T-cell (primary cell): ENCODE measurements around the gene TELO2. TPM values are rescaled to one million over a fixed set of nuclear protein-coding genes. Genes with fewer than 3 reads are reported as not detected.
"Not testable (repeated sequence)": the region's sequence is repeated elsewhere in the genome, so short reads cannot be mapped to it uniquely, and the experiment has no call there.

ENCODE experiments used
- ATAC-seq, 4 experiments: fragments of 200-7000 bp in 3 of 4; fragments of 150-1000 bp in 1 of 4; cut with Tn5 transposase; replicated peaks in 1 of 4; 1 replicate in 3 of 4; 2 replicates in 1 of 4; pipeline ENCODE4 v1.10.0; 2021; ENCODE audit warnings: moderate library complexity in 3 of 4, mild to moderate bottlenecking in 2 of 4, moderate number of reproducible peaks in 1 of 4
- CTCF ChIA-PET, 2 donors: fragments of 300-600 bp; sonication (Branson Sonifier 250); formaldehyde crosslinking; loops; one replicate each; lab custom pipeline; 2022; ENCODE audit warnings: antibody characterized with exemption in 2 of 2; lab: Charles Lee
- POLR2A ChIA-PET, 2 donors: fragments of 300-600 bp; sonication (Branson Sonifier 250); formaldehyde crosslinking; loops; one replicate each; lab custom pipeline; 2022; ENCODE audit warnings: antibody characterized with exemption in 2 of 2; lab: Charles Lee
- DNase-seq, 35 experiments: peaks; one replicate each; pipeline versions ENCODE4 v3.0.0 to v3.0.0-alpha.2; 2013 to 2023
- H3K27ac ChIP-seq: one replicate; pipeline ENCODE4 v1.5.1; 2013; ENCODE audit warnings: low read length
- H3K27me3 ChIP-seq, 2 experiments: replicated peaks in 1 of 2; 1 replicate in 1 of 2; 2 replicates in 1 of 2; pipeline versions ENCODE4 v1.6.1 to v1.7.0; 2013; ENCODE audit warnings: low read length in 1 of 2, mixed read lengths in 1 of 2; ENCODE audit not compliant: control insufficient read depth in 2 of 2, insufficient read depth in 2 of 2; ENCODE audit errors: extremely low read depth in 1 of 2
- H3K36me3 ChIP-seq, 2 donors: 1 replicate in 1 of 2; 2 replicates in 1 of 2; pipeline versions ENCODE4 v1.6.1 to v1.7.0; 2013; ENCODE audit warnings: low read length in 1 of 2; ENCODE audit not compliant: control insufficient read depth in 2 of 2, insufficient read depth in 1 of 2; ENCODE audit errors: extremely low read depth in 1 of 2
- H3K4me1 ChIP-seq, 2 experiments: 1 replicate in 1 of 2; 2 replicates in 1 of 2; pipeline versions ENCODE4 v1.6.1 to v1.7.0; 2013; ENCODE audit warnings: low read length in 2 of 2, mixed read lengths in 1 of 2; ENCODE audit not compliant: insufficient read depth in 2 of 2, control insufficient read depth in 1 of 2; ENCODE audit errors: extremely low read depth in 1 of 2
- H3K4me3 ChIP-seq, 2 donors: 1 replicate in 1 of 2; 2 replicates in 1 of 2; pipeline versions ENCODE4 v1.5.1 to v1.7.0; 2013; ENCODE audit warnings: mild to moderate bottlenecking in 2 of 2, low read length in 1 of 2, moderate library complexity in 1 of 2; ENCODE audit not compliant: control insufficient read depth in 1 of 2; ENCODE audit errors: extremely low read depth in 1 of 2
- H3K9me3 ChIP-seq: 2 replicates; pipeline ENCODE4 v1.7.0; 2013
- H3K27ac Mint-ChIP-seq, 2 donors: one replicate each; pipeline ENCODE4 v1.8.0; 2020 to 2021; ENCODE audit warnings: mild to moderate bottlenecking in 2 of 2, mixed read lengths in 2 of 2
- H3K27me3 Mint-ChIP-seq, 2 donors: one replicate each; pipeline ENCODE4 v1.8.0; 2021 to 2022; ENCODE audit warnings: mixed read lengths in 2 of 2
- H3K36me3 Mint-ChIP-seq: one replicate; pipeline ENCODE4 v1.8.0; 2021; ENCODE audit warnings: mixed read lengths
- H3K4me1 Mint-ChIP-seq, 3 donors: one replicate each; pipeline ENCODE4 v1.8.0; 2020 to 2022; ENCODE audit warnings: mixed read lengths in 3 of 3, mild to moderate bottlenecking in 1 of 3
- H3K4me3 Mint-ChIP-seq, 3 donors: one replicate each; pipeline ENCODE4 v1.8.0; 2020 to 2022; ENCODE audit warnings: mild to moderate bottlenecking in 3 of 3, mixed read lengths in 3 of 3, moderate library complexity in 3 of 3
- H3K9me3 Mint-ChIP-seq, 3 donors: one replicate each; pipeline ENCODE4 v1.8.0; 2020 to 2022; ENCODE audit warnings: mixed read lengths in 3 of 3
- WGBS: methylation state at CpG from one replicate; pipeline ENCODE4 v1.1.5; 2013; ENCODE audit warnings: missing lambda C conversion rate; ENCODE audit not compliant: insufficient coverage; 5-methylcytosine and 5-hydroxymethylcytosine counted together
- total RNA-seq, 35 experiments: library from RNA in 6 of 35; stranded (reverse) in 6 of 35; fragments of 120-200 nt in 1 of 35; gene quantifications; one replicate each; pipeline versions ENCODE4 v1.2.1 to v1.2.4 and lab custom pipeline; 2013 to 2026

Gene TELO2
- total RNA-seq, 5 donors from 2014 or later (not counting 1 experiment from before 2014, with no cell fraction given) = 36.0 to 73.0 (median 56.1) TPM

DNA sequence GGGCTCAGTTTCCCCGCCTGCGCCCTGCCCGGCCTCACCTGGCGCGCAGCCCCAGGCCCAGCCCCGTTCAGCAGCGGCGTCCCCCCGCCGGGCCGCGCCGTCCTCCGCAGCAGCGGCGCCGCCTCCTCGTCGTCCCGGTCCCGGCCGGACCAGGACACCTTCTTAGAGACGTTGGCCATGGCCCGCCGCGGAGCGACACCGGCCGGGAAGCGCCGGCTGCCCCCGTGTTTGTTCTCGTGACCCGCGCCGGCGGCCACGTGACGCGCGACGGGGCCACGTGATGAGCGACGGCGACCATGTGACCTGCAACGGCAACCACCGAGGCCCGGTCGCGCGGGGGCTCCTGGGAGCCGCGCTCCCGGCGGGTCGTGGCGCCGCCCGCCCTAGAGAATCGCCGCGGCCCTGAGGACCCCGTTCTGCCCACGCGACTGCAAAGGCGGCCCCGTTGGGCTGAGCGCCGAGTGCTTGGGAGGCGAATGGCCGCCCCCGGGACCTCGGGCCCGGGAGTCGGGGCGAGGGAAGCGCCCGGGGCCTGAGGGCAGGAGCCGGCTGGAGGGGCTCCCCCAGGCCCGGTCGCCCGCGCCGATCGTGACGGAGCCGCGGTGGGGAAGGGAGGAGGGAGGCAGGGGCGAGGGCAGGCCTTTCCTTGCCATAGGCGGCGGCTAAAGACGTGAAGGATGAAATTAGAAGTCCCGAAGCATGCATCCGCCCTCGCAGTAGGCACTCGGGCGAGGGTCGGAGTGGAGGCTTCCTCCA, 18.2 kb upstream of the TELO2 start, which contains the start of gene CLCN7:
CLCN7 (minus strand) TSS at position 233 of the 756 bp plus-strand sequence; CDS start at position 179, 54 bp downstream.
- no peaks in the 10 kb centered on the region for H3K9me3 ChIP-seq
- peak within 1 kb of the TSS; percentile 61 to 74 for H3K4me3 ChIP-seq
- peak within 1 kb of the TSS; percentile 76 to 81 (median 77) for H3K4me3 Mint-ChIP-seq
- peaks cover 6 to 38% of the 10 kb centered on the region in 2 experiments for H3K4me1 ChIP-seq
- peaks cover 29 to 40% (median 38%) of the 10 kb centered on the region in 3 donors for H3K4me1 Mint-ChIP-seq
- ChIA-PET CTCF (no interaction called here), POLR2A (no interaction called here)
- H3K9me3 Mint-ChIP-seq = no peaks in the 10 kb centered on the region
- H3K27me3 Mint-ChIP-seq = no peaks in the 10 kb centered on the region
- peak within 1 kb of the TSS; percentile 86 to 87 for H3K27ac Mint-ChIP-seq
- no peaks in the 10 kb centered on the region for H3K27me3 ChIP-seq
- peak; percentile 88 to 95 (median 94) for ATAC-seq
- peak within 1 kb of the TSS; percentile 76 for H3K27ac ChIP-seq
- DNase-seq = peak; percentile 67 to 92 (median 80)
- no peaks in the 10 kb centered on the region for H3K36me3 Mint-ChIP-seq
- no peaks in the 10 kb centered on the region for H3K36me3 ChIP-seq
- WGBS = under 1% methylated on average over 98 of the region's 99 CpGs

DNA sequence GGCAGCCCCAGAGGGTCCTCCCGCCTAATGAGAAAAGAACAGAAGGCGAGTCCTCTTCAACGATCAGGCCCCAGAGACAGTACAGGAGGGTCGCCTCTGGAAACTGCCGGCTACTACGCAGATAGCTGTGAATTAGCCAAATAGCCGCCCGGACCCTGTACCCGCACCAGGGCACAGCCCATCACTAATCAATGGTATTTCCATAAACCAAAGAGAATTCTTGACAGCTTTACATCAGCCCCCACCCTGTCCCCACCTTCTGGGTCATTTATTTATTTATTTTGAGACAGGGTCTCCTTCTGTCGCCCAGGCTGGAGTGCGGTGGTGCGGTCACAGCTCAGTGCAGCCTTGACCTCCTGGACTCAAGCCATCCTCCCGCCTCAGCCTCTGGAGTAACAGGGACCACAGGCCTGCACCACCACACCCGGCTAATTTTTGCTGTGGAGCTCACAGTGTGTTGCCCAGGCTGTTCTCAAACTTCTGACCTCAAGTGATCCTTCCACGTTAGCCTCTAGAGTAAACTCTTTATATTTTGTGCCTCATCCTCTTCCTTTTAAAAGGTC, 17.5 kb upstream of the TELO2 start:
- Histone ChIP-seq H3K4me1 (peaks cover 6 to 32% of the 10 kb centered on the region in 2 experiments), H3K27ac (peak overlapping the region; percentile 76), H3K36me3 (no peaks in the 10 kb centered on the region), H3K4me3 (peak overlapping the region; percentile 61 to 74), H3K27me3 (no peaks in the 10 kb centered on the region), H3K9me3 (no peaks in the 10 kb centered on the region)
- POLR2A ChIA-PET = no interaction called here
- Mint-ChIP-seq H3K27ac (peak overlapping the region; percentile 86 to 87), H3K4me1 (peaks cover 23 to 36% (median 33%) of the 10 kb centered on the region in 3 donors), H3K4me3 (peak overlapping the region; percentile 76 to 81 (median 77)), H3K36me3 (no peaks in the 10 kb centered on the region), H3K9me3 (no peaks in the 10 kb centered on the region), H3K27me3 (no peaks in the 10 kb centered on the region)
- WGBS = 70% methylated on average over 11 of the region's 15 CpGs
- ATAC-seq (no peak), DNase-seq (no peak)
- CTCF ChIA-PET = no interaction called here

DNA sequence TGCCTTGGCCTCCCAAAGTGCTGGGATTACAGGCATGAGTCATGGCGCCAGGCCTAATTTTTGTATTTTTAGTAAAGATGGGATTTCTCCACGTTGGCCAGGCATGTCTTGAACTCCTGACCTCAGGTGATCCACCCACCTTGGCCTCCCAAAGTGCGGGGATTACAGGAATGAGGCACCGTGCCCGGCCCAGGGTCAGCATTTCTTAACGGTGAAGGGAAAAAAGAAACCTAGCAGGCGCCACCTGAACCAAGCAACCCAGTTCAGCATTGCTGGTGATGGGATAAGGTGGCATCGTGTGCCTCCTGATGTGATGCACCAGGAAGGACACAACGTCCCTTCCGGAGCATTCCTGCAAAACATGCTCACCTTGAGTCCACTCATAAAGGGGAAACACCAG, 16.1 kb upstream of the TELO2 start:
- WGBS = 95% methylated on average over 5 of the region's 10 CpGs
- Histone ChIP-seq H3K36me3 (no peaks in the 10 kb centered on the region), H3K4me3 (no peak overlapping the region), H3K27ac (no peak overlapping the region), H3K4me1 (peaks cover 6 to 19% of the 10 kb centered on the region in 2 experiments), H3K27me3 (peaks cover 0 to 4% of the 10 kb centered on the region in 2 experiments), H3K9me3 (no peaks in the 10 kb centered on the region)
- Mint-ChIP-seq H3K4me3 (peak overlapping the region in 1 of 3 donors; percentile 76), H3K27me3 (no peaks in the 10 kb centered on the region), H3K36me3 (no peaks in the 10 kb centered on the region), H3K27ac (no peak overlapping the region), H3K9me3 (no peaks in the 10 kb centered on the region), H3K4me1 (peaks cover 11 to 25% (median 19%) of the 10 kb centered on the region in 3 donors)
- no peak for DNase-seq
- no peak for ATAC-seq
- ChIA-PET CTCF (no interaction called here), POLR2A (interaction anchor here in 1 of 2 donors (0.8 kb wide), 1 partner anchor 484 kb away, joined by 8 read pairs; no protein-coding TSS in a partner anchor)

DNA sequence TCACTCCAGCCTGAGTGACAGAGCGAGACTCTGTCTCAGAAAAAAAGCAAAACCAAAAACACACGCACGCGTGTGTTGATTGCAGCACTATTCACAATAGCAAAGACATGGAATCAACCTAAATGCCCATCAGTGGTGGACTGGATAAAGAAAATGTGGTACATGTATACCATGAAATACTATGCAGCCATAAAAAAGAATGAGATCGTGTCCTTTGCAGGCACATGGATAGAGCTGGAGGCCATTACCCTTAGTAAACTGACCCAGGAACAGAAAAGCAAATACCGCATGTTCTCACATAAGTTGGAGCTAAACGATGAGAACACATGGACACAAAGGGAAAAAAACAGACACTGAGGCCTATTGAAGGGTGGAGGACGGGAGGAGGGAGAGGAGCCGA, 14.2 kb upstream of the TELO2 start:
- H3K27me3 Mint-ChIP-seq, H3K27ac ChIP-seq, H3K36me3 ChIP-seq, POLR2A ChIA-PET, H3K9me3 ChIP-seq, DNase-seq, H3K36me3 Mint-ChIP-seq, CTCF ChIA-PET, ATAC-seq, H3K4me3 ChIP-seq, H3K4me3 Mint-ChIP-seq, H3K9me3 Mint-ChIP-seq: not testable (repeated sequence)
- peak overlapping the region in 1 of 2 donors; percentile 40 for H3K27ac Mint-ChIP-seq
- 100% methylated on average over 1 of the region's 9 CpGs for WGBS
- H3K4me1 Mint-ChIP-seq = peaks cover 0 to 13% (median 11%) of the 10 kb centered on the region in 3 donors
- H3K4me1 ChIP-seq = peaks cover 4 to 14% of the 10 kb centered on the region in 2 experiments
- H3K27me3 ChIP-seq = peaks cover 0 to 12% of the 10 kb centered on the region in 2 experiments

DNA sequence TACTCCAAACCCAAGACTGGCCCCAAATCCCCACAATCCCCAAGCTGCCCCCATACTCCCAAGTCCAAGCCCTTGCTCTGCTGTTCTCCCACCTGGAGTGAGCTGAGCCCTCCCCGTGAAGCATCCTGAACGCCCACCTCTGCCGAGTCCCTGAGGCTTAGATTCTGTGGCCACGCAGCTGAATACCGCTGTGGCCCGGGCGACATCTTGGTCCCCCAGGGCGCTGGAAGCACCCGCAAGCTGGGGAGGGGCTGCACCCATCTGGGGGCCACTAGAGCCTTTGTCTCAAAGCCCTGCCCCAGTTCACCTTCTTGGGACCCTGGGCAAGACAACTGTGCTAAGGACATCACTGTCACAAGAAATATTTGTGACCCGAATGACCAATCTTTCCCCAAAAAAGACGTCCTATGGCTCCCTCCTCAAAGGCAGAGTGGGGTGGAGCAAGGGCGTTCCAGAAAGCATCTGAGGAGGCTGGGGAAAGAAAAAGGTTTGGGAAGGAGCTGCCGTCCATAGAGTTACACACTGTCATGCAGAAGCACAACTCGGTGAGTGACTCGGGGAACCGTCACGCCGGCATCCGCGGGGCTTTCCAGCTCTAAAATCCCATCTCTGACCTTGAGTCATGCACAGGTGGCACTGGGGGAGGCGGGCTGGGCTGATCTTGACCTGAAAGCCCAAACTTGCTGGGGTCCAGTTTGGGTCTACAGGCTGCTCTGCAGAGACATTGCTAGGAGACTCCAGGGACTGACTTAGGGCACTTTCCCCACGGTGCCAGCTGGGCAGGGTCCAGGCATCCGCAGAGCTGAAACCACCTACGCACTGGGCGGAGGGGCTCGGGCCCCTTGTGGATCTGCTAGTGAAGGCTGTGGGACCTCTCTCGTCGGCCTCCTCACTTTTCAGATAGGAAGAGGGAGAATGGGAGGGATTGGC, 11.0 kb upstream of the TELO2 start:
- 92% methylated on average over 19 of the region's 28 CpGs for WGBS
- ATAC-seq (no peak), DNase-seq (no peak)
- Mint-ChIP-seq H3K36me3 (no peaks in the 10 kb centered on the region), H3K4me3 (no peak overlapping the region), H3K9me3 (no peaks in the 10 kb centered on the region), H3K27me3 (no peaks in the 10 kb centered on the region), H3K27ac (no peak overlapping the region), H3K4me1 (peaks cover 0 to 2% (median 0%) of the 10 kb centered on the region in 3 donors)
- ChIA-PET POLR2A (no interaction called here), CTCF (no interaction called here)
- H3K4me1 ChIP-seq = no peaks in the 10 kb centered on the region
- no peaks in the 10 kb centered on the region for H3K9me3 ChIP-seq
- H3K4me3 ChIP-seq = no peak overlapping the region
- H3K27me3 ChIP-seq = peaks cover 0 to 15% of the 10 kb centered on the region in 2 experiments
- H3K27ac ChIP-seq = no peak overlapping the region
- no peaks in the 10 kb centered on the region for H3K36me3 ChIP-seq
